DMS 273 (cell line): ENCODE measurements around the gene ZNF280B.
"Not testable (repeated sequence)": the region's sequence is repeated elsewhere in the genome, so short reads cannot be mapped to it uniquely, and the experiment has no call there.

Experiments used
- DNase-seq: peaks from one replicate; lab custom pipeline; 2025; ENCODE audit not compliant: unreplicated experiment; lab: John Stamatoyannopoulos, UW

The ZNF280B gene

DNA sequence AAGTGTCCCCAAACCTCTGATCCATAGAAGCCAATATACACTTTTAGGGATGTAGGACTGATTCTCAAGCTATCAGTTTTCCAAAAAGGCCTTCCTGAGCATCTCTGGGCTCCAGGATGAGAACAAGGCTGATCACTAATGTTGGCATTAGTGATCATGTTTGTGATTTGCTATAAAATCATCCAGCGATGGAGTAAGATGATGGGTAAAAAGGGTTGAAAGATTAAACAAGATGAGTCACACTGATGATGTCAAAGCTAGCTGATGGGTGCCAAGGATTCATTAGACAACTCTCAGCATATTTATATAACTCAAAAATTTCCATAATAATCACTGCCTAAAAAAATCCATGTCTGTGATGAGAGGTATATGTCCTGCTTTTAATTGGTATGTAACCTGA lies 42.8 kb downstream of the ZNF280B start:
- DNase-seq, result no peak

DNA sequence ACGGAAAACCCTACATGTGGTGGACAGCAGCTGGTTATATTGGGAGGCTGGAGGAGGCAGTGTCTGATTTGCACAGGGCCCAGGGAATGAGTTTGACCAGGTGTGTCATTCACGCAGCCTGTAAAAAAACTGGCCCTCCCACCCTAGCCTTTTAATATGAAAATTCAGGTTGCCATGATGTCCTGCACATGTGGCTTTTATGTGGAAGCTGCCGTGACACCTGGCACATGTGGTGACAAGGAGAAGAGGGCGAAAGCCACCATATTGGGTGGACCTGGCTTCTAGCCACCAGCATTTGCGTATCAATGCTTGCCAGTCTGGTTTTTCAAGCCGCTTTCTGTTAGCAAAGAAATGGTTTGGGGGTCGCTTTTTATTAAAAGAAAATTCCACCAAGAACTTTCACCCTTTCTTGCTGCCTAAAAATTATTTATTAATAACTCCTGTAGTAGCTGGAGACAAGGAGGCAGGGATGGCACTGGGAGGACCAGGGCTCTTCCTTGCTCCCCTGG lies 43.4 kb downstream of the ZNF280B start:
- no peak for DNase-seq

DNA sequence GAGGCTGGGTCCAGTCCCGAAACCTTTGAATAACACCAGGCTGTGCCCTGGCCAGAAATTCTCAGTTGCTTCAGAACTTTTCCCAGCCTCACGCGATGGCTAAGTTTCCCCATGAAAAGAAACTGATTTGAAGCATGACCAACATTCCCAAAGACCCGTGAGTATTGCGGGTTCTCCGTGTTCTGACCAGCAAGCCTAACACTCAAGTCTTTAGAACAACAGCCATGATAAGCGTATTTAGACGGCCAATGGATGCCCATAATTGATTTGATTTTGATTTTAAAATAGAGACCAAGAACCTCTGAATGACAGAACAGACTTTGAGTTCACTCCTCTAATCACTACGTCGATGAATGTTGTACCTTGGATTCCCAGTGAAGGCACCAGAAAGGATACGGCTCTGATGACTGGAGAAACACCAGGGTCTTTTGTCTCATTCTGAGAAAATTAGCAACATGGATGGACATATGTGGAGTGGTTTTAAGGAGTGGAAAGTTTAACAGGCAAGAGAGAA lies 43.9 kb downstream of the ZNF280B start:
- no peak for DNase-seq

DNA sequence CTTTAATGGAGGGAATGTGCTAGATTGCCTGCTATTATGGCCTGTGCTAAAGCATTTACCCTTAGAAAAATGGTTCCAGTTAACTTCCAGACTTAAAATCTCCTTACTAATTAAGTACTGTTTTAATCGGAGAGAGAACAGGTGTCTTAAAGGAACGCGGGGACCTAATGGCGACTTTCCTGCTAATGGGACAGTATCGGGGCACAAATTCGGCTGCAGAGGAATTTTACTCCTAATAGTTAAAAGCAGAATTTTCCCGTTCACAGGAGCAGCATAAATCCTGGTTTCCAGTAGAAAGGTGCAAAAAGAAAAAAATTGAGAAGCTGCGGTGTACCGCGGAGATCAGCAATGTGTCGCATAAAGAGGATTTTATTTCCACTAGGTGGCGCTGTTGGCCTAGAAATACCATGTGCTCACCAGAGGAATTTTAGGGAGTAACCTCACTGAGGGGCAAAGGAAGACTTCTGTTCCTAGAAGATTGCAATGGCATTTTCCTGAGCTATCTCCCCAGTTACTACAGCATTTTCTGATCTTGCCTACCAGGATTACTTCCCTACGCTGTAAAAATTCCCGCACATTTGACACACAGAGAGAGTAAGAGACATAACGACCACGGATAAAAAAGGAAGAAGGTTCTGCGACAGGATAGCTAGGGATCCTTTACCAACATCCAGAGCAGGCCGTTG lies 44.5 kb downstream of the ZNF280B start:
- peak; percentile 78 for DNase-seq

DNA sequence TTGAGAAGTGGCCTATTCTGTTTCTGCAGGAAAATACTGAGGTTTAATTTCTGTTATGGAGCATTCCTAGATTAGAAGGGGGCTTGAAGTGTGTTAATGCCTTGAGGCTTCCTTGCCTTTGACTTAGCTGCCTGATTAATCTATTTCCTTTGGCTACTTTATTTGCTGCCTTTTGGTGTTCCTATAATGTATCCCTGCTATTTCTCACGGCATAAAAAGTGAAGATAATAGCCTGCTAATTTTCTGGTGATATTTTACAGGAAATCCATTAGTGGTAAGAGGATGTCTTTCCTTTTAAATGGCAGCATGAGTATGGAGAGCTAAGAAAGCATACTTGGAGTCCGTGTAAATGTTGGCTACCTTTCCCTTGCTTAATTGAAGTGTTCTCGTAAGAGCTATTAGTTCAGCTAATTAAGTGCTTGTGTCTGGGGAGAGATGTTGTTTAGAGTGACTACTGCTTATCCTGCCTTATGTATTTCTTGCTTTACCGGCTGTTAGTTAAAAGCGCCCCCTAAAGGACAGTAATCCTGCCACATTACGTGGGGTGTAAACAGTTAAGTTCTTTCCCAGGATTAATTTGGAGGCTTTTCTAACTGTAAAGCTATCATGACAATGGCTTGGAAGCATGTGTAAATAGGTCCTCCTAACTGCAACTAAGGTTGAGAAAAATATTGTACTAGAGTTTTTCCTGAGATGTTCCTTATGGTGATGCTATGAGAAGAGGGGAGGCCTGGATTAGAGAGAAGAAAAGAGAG lies 45.6 kb downstream of the ZNF280B start:
- peak; percentile 40 for DNase-seq

DNA sequence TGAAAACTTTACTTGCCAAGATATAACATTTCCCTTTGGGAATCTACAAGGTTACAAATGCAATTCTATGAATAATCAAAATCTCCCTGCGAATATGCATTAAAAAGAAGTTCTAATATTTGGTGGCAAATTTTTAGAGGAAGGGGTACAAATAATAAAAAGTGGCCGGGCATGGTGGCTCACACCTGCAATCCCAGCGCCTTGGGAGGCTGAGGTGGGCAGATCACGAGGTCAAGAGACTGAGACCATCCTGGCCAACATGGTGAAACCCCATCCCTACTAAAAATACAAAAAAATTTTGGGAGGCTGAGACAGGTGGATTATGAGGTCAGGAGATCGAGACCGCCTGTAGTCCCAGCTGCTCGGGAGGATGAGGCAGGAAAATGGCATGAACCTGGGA lies 47.0 kb downstream of the ZNF280B start:
- no peak for DNase-seq

DNA sequence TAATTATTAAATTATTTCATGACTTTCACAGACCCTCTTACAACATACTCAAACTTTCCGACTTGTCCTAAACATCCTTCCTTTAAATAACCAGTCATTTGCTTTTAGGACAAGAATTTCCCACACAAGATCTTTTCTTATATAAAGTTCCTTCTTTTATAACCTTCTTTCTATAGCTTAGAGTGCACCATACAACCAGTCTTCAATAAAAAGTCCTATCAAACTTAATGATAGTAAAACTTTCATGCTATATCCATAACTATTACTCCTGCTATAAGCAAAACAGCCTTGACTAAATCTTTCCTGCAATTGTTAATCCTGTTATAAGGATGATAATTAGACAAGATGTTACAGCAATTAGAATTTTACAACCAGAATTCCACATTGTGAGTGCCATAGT lies 47.4 kb downstream of the ZNF280B start:
- DNase-seq, result no peak

DNA sequence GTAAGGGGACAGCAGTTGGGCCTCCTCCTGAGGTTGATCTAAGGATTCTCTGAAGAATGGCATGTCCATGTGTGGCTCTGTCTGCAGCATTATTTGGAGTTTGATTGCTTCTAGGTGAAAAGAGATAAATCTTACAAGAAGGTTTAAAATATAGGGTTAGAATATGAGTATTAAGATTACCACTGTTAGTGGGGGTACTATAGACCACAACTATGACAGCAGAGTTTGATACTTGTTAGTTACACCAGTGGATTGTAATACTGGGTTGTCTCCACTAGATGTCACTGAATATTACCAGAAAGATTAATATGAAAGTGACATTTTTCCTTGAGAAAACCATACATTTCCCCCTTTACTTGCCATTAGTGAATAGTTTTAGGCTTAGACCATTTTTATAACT lies 47.9 kb downstream of the ZNF280B start:
- peak; percentile 9 for DNase-seq

DNA sequence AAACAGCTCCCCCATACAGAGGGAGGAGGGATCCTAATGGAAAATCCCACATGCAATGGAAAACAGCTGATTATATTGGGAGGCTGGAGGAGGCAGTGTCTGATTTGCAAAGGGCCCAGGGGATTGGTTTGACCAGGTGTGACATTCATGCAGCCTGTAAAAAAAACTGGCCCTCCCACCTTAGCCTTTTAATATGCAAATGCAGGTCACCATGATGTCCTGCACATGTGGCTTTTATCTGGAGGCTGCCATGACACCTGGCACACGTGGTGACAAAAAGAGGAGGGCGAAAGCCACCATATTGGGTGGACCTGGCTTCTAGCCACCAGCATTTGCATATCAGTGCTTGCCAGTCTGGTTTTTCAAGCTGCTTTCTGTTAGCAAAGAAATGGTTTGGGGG lies 48.5 kb downstream of the ZNF280B start:
- DNase-seq, result no peak

DNA sequence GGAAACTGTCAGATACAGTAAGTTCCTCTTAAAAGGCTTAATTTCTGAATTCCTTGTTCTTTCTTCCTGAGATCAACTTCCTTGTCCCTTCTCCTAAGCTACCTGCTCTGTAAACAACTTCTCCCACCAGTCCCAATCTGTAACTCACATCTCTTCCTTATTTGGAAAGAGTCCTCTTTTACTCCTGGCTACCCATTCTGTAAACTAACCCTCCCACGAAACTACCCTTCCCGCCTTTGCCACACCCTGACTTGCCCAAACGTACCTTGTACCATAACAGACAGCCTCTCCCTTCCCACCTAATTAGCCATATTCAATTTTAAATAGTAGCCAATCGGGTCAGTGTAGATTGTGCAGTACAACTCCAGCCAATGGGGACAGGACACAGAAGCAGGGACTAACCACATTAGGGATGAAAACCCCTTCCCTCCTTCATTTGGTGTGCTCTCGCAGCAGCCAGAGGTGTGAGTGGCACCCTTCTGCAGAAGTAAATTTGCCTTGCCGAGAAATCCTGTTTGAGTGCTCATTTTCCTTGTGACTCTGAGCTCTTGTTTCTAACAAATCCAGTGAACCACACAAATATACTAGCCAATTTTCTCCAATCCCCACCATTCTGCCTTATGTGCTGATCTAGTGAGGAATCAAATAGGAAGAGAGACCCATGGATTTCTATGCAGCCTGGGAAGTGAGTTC lies 49.5 kb downstream of the ZNF280B start:
- no peak for DNase-seq

DNA sequence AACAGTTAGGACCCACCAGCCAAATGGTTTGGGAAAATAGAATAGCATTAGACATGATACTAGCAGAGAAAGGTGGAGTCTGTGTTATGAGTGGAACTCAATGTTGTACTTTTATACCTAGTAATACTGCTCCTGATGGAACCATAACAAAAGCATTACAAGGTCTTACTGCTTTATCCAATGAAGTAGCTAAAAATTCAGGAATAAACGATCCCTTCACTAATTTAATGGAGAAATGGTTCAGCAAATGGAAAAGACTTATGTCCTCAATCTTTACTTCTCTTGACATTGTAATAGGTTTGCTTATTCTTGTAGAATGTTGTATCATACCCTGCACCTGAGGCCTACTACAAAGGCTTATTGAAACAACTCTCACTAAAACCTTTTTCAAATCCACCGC lies 50.2 kb downstream of the ZNF280B start:
- no peak for DNase-seq

DNA sequence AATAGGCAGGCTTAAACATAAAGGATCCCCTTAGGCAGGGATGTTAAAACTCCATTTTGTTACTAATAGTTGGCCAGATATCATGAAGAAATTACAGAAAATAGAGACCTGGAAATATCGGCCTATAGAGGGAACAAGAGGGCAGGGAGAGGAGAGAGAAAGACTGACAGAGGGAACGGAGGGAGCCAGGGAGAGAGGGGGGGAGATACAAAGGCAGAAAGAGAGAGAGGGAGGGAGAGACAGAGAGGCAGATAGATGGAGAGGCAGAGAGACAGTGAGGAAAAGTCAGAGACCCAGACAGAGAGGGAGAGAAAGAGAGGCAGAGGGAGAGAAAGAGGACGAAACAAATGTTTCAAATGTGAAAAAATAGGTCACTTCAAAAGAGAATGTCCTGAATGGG lies 53.5 kb downstream of the ZNF280B start:
- DNase-seq, result no peak

DNA sequence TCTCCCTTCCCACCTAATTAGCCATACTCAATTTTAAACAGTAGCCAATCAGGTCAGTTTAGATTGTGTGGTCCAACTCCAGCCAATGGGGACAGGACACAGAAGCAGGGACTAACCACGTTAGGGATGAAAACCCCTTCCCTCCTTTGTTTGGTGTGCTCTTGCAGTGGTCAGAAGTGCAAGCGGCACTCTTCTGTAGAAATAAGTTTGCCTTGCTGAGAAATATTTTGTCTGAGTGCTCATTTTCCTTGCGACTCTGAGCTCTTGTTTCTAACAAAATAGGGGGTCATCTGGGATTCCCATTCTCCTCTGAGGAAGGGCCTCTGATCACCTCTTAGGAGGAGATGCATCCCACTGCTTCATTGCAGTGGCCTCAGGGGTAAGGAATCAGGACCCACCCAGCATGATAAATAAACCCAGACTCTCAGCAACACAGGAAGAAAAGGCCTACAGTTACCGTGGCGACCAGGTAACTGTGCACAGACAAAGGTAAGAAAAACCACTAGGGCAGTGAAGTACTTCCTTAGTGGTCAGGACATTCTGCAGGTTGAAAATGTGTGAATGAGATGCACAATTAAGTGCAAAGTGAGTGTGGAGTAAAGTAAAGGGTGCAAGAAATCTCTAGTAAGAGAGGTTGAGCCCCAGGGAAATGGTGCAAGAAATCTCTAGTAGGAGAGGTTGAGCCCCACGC lies 55.4 kb downstream of the ZNF280B start:
- no peak for DNase-seq

DNA sequence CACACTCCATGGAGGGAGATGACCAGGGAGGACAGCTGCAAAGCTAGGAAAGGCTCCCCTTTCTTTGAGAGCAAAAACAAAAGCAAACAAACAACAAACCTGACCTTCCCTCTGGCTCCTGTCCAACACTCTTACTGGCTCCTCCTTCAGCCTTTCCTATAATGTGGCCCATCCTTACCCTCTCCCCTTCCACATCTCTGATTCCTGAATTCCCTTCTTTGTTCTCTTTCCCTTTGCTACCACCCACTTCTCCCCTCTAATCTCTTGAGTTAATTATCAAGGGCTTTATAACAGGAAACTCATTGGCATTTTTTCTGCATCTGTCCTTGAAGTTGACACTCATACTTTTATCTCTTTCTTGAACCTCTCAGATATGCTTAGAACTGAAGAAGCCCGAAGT lies 56.3 kb downstream of the ZNF280B start:
- no peak for DNase-seq

DNA sequence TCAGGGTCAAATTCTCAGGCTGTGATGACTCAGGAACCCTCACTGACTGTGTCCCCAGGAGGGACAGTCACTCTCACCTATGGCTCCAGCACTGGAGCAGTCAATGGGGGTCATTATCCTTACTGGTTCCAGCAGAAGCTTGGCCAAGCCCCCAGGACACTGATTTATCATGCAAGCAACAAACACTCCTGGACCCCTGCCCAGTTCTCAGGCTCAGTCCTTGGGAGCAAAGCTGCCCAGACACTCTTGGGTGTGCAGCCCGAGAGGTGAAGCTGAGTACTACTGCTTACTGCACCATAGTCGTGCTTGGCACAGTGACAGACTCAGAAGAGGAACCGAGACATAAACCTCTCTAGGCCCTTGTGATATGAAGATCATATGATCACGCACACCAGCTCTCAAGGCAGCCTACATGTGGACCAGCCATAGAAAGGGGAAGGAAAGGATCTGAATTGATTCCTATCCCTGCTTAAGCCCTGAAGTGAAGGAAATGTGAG lies 58.2 kb downstream of the ZNF280B start:
- DNase-seq, result peak; percentile 3

DNA sequence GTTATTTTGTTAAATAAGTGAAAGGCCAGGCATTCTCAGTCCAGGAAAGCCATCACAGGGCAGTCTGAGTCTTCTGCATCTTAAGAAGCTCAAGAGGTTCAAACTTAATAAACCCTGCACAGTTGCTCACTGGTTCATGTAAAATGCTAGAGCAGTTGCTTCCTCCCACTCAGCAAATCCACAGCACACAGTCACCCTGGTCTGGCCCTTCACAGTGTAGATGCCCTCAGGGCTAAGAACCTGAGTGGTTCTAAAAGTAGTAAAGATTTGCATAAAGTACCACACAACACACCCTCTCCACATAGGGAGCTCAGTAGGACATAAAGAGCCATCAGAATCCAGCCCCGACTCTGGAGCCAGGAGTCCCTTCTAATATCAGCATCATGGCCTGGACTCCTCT lies 58.7 kb downstream of the ZNF280B start:
- DNase-seq, result no peak

DNA sequence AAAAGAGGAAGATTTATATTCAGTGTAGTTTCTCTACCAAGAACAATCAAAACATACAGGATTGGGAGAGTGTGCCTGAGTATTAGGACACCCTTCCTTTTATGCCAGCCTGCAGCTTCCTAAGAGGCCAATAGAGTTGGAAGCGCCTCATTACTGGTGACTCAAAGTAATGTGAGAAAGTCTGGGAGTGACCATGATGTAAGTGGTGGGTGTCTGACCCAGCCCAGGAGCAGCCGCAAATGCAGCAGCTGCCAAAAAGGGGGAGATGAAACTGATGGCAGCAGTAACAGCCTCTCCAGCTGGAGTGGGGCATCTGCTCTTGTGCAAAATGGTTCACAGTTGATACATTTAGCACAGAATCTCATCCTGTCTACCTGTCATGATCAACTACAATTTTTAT lies 62.0 kb downstream of the ZNF280B start:
- peak; percentile 68 for DNase-seq

DNA sequence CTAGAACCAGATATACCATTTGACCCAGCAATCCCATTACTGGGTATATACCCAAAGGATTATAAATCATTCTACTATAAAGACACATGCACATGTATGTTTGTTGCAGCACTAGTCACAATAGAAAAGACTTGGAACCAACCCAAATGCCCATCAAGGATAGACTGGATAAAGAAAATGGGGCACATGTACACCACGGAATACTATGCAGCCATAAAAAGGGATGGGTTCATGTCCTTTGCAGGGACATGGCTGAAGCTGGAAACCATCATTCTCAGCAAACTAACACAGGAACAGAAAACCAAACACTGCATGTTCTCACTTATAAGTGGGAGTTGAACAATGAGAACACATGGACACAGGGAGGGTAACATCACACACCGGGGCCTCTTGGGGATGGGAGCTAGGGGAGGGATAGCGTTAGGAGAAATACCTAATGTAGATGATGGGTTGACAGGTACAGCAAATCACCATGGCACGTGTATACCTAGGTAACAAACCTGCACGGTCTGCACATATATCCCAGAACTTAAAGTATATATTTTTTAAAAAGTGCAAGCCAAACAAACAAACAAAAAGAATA lies 64.4 kb downstream of the ZNF280B start:
- DNase-seq, result not testable (repeated sequence)

DNA sequence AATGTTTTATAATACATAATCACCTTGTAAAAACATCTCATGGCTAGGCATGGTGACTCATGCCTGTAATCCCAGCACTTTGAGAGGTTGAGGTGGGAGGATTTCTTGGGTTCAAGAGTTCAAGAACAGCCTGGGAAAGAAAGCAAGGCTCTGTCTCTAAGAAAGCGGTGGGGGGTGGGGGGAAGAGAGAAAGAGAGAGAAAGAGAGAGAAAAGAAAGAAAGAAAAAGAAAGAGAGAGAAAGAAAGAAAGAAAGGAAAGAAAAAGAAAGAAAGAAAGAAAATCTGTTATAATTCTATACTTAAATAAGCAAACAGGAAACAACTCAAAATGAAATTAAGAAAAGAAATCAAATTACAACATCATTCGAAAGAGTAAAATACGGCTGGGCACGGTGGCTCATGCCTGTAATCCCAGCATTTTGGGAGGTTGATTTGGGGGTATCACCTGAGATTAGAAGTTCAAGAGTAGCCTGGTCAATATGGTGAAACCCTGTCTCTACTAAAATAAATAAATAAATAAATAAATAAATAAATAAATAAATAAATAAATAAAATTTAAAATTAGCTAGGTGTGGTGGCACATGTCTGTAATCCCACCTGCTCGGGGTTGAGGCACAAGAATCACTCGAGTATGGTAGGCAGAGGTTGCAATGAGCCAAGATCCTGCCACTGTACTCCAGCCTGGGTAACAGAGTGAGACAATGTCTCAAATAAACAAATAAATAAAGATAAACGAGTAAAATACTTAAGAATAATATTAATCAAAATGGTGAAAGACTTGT lies 65.4 kb downstream of the ZNF280B start:
- DNase-seq, result no peak

DNA sequence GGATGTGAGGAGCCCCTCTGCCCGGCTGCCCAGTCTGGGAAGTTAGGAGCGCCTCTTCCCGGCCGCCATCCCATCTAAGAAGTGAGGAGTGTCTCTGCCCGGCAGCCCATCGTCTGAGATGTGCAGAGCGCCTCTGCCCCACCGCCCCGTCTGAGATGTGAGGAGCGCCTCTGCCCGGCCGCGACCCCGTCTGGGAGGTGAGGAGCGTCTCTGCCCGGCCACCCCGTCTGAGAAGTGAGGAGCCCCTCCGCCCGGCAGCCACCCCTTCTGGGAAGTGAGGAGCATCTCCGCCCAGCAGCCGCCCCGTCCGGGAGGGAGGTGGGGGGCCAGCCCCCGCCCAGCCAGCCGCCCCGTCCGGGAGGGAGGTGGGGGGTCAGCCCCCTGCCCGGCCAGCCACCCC lies 66.9 kb downstream of the ZNF280B start:
- DNase-seq, result not testable (repeated sequence)
